Measurements from ENCODE around the gene BTAF1.
"Not testable (repeated sequence)": the region's sequence is repeated elsewhere in the genome, so short reads cannot be mapped to it uniquely, and the experiment has no call there.

The BTAF1 gene

GRCh38 chr10:91978585-91978984, 55.0 kb downstream of the BTAF1 start:
- no peak for DNase-seq (ENCODE audit: low read depth, low spot score)

GRCh38 chr10:91980319-91980718, 56.7 kb downstream of the BTAF1 start:
- DNase-seq (ENCODE audit: low read depth, low spot score) = no peak

GRCh38 chr10:91983416-91983815, 59.8 kb downstream of the BTAF1 start:
- DNase-seq (ENCODE audit: low read depth, low spot score) = no peak

DNA sequence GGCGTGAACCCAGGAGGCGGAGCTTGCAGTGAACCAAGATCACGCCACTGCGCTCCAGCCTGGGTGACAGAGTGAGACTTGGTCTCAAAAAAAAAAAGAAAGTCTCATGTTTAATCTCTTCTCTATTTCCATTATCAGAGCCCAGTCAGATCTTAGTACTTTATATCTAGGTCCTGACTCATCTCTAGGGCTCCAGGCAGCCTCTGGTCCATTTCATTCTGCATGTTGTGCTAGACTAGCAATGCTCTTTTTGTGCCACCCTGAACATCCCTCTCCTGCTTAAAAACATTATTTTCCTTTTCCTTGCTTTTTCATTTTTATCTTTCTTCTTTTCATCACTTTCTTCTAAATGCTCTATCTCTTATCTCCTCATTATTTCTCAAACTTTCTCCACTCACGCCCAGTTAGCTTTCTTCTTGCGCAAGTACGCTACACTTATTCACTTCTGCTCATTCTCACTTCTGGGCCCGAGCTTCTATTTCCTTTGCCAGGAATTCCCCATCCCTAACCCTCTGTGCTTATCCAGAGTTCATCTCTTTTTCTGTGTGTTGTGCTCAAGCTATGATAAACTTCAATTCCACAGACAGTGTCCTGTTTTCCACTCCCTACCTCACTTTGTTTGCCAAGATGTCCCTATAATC, 63.9 kb downstream of the BTAF1 start:
- no peak for DNase-seq (ENCODE audit: low read depth, low spot score)

- no peak for DNase-seq (ENCODE audit: low read depth, low spot score)
Observed at GRCh38 chr10:91992031-91992430, 68.5 kb downstream of the BTAF1 start.

GRCh38 chr10:91996266-91996665, 72.7 kb downstream of the BTAF1 start:
- no peak for DNase-seq (ENCODE audit: low read depth, low spot score)

DNA sequence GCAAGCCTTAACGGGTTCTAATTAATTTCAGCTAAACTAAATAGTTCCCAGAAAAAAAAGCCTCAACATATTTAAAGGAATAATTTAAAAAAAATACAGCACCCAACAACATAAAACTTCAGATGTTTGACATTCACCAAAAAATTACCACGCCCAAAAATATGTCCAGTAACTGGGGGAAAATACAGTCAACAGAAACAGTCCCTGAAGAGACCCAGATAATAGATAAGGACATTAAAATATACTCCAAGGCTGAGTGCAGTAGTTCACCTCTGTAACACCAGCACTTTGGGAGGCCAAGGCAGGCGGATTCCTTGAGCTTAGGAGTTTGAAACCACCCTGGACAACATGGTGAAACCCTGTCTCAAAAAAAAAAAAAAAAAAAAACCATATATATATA, 78.0 kb downstream of the BTAF1 start:
- no peak for DNase-seq (ENCODE audit: low read depth, low spot score)

DNA sequence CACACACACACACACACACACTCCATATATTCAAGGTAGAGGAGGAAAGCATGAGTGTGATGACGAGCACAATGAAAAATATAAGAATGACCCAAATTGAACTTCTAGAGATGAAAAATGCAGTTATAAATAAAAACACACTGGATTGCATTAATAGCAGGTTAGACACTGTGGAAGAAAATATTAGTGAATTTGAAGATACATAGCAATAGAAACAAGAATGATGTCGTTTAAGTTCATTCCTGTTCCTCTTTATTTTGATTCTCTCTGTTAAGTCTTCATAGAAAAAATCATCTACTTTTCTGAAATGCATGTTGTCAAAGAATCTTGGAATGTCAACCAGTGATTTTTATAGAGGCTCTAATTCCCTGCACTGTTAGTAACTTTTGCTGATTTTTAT, 78.4 kb downstream of the BTAF1 start:
- DNase-seq (ENCODE audit: low read depth, low spot score) = no peak

DNA sequence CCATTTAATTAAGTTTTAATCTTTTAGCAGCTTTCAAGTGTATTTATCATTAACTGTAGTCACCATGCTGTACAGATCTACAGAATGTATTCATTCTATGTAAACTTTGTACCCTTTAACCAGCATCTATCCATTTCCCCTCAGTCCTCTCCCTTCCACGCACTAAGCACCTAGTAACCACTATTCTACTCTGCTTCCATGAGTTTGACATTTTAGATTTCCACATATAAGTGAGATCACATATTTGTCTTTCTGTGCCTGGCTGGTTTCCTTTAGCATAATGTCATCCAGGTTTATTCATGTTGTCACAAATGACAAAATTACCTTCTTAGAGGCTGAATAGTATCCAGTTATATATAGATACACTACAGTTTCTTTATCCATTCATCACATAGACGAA, 79.7 kb downstream of the BTAF1 start:
- no peak for DNase-seq (ENCODE audit: low read depth, low spot score)

DNA sequence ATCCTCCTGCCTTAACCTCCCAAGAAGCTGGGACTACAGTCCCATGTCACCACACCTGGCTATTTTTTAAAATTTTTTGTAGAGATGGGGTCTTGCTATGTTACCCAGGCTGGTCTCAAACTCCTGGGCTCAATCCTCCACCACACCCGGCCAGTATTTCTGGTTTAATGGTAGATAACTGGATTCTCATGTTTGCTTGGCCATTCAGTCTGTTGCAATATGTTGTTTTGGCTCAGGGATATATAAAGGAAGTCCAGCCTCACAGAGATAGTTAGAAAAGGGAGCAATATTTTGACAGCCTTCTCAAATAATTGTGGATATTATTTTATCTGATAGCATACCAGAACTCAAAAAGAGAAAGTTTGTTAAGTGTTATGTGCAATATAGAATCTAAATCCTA, 82.4 kb downstream of the BTAF1 start:
- no peak for DNase-seq (ENCODE audit: low read depth, low spot score)

- no peak for DNase-seq (ENCODE audit: low read depth, low spot score)
Observed at GRCh38 chr10:92009445-92009844, 85.9 kb downstream of the BTAF1 start.

GRCh38 chr10:92010047-92010735, 86.6 kb downstream of the BTAF1 start:
- peak; percentile 4 for DNase-seq (ENCODE audit: low read depth, low spot score)

DNA sequence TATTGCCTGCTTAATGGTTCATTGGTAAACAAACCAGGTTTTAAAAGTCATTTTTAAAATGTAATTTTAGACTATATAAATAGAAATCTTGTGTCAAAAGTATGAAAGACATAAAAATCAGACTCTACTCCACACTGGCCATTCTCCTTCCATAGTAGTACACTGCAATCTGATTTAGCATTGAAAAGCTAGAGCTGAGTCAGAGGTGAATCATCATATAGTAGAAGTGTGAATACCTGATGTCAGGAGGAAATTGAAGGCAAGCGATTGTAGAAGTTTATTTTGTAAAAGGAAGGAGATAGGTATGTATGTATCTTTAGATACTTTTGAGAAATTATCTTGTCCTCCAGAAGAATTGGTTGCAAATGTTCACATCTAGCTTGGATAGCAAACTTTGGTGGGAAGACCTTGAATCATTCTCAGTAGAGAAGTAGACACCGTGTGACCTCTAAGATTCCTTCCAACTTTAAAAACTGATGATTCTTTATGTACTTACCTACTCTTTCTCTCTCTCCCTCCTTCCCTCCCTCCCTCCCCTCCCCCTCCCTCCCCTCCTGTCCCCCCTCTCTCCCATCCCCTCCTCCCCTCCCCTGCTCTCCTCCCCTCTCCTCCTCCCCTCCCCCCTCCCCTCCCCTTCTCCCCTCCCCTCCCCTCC, 88.1 kb downstream of the BTAF1 start:
- peak; percentile 66 for DNase-seq (ENCODE audit: low read depth, low spot score)

- DNase-seq (ENCODE audit: low read depth, low spot score) = no peak
Observed at GRCh38 chr10:92014620-92015019, 91.0 kb downstream of the BTAF1 start.

GRCh38 chr10:92024700-92025099, 101.1 kb downstream of the BTAF1 start:
- DNase-seq (ENCODE audit: low read depth, low spot score) = peak; percentile 55

- DNase-seq (ENCODE audit: low read depth, low spot score) = peak; percentile 7
Observed at GRCh38 chr10:92025340-92025739, 101.8 kb downstream of the BTAF1 start.

DNA sequence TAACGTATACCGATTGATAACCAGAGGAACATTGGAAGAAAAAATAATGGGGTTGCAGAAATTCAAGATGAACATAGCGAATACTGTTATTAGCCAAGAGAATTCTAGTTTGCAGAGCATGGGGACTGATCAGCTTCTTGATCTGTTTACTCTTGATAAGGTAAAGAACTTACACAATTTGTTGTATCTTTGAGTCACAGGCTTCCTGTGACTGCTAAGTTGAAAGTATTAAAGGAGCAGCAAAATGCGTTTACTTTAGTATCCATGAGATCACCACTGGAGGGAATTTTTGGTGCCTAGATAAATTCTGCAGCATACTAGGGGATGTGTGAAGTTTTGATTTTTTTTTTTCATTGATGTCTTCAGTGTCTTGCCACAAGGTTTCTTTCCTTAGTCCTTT, 103.6 kb downstream of the BTAF1 start:
- no peak for DNase-seq (ENCODE audit: low read depth, low spot score)

DNA sequence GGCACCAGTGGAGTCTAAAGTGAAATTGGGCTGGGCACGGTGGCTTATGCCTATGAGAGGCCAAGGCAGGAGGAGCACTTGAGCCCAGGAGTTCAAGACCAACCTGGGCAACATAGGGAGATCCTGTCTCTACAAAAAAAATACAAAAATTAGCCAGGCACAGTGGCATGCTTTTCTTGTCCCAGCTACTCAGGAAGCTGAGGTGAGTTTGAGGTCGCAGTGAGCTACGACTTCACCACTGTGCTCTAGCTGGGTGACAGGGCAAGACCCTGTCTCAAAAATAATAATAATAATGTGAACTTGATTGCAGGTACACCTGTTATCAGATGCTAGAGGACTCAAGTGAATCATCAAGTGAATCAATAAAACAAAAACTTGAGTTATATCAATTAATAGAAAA, 108.0 kb downstream of the BTAF1 start:
- no peak for DNase-seq (ENCODE audit: low read depth, low spot score)

DNA sequence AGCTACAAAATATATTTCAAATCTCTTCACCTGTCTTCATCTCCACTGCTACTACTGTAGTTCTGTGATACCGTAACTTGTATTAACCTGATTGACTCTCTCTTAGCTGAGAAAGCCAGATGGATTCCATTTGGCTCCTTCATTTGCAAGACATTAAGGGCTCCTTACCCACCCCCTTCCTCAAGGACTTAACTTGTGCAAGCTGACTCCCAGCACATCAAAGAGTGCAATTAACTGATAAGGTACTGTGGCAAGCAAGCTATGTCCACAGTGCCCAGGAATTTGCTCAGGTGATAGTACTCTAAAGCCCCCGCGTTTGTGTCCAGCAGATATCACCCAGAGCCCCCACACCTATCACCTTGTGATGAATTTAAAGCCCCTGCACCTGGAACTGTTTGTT, 109.5 kb downstream of the BTAF1 start:
- DNase-seq (ENCODE audit: low read depth, low spot score) = not testable (repeated sequence)

DNA sequence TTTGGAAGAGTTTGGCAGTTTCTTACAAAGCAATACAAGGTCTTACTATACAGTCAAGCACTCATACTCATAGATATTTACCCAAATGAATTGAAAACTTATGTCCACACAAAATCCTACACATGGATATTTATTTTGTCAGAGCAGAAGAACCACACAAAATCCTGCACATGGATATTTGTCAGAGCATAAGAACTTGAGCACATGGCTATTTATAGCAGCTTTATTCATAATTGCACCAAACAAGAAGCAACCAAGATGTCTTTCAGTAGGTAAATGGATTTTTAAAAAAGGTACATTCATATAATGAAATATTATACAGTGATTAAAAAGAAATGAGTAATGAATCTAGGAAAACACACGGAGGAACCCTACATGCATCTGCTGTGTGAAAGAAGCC, 115.4 kb downstream of the BTAF1 start:
- no peak for DNase-seq (ENCODE audit: low read depth, low spot score)

DNA sequence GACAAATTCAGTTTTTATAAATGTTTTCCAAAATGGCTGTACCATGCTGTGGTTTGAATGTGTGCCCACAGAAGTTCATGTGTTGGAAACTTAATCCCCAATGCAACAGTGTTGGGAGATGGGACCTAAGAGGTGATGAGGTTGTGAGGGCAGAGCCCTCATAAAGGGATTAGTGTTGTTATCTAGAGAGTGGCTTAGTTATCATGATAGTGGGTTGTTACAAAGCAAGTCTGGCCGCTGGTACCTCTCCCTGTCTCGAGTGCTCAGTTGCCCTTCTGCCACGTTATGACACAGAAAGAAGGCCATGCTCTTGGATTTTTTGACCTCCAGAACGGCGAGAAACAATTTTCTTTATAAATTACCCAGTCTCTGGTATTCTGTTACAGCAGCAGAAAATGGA, 119.0 kb downstream of the BTAF1 start:
- DNase-seq (ENCODE audit: low read depth, low spot score) = no peak

DNA sequence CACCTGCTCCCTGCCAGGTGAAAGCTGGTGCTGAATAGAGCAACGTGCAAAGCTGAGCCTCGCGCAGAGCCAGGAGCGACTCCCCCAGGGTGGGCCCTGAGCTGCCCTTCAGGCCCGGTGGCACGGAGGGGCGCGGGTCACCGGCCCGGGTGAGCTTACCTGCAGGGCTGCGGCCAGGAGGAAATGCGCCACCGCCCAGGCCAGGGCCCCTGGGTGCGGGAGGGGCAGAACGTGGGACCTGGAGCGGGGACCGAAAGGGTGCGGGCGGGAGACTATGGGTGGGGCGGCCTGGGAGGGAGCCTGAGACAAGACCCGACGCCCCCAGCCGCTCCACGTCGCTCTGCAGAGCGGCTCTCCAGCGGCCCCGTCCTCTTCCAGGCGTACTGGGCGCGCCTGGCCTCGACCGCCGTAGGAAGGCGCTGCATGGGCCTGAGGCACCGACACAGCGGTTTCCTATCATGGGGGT, 122.1 kb downstream of the BTAF1 start:
- peak; percentile 13 for DNase-seq (ENCODE audit: low read depth, low spot score)

DNA sequence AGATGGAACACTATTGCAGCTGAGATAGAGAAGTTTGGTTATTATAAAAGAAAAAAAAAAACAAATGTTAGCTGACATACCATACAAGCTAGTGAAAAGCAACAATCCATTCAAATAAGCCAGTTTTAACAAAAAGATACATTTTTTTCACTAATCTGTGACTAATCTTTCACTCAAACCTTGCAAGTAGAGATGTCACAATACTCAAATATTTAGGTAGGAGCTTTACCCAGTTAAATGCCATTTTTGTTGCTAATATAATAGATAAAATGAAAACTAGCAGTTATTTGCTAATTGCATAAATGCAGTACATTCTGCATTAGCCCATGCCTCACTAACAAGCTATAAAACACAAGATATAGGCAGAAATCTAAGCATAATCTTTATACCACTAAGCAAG, 123.6 kb downstream of the BTAF1 start:
- DNase-seq (ENCODE audit: low read depth, low spot score) = no peak

All from astrocyte of the hippocampus (primary cell).